Anterior cingulate cortex (tissue), 58 donors: ENCODE results near the gene GALNT2.

Source experiments
- DNase-seq, 58 donors: peaks; one replicate each; lab custom pipeline; 2025; lab: John Stamatoyannopoulos, UW

GALNT2 gene

DNA sequence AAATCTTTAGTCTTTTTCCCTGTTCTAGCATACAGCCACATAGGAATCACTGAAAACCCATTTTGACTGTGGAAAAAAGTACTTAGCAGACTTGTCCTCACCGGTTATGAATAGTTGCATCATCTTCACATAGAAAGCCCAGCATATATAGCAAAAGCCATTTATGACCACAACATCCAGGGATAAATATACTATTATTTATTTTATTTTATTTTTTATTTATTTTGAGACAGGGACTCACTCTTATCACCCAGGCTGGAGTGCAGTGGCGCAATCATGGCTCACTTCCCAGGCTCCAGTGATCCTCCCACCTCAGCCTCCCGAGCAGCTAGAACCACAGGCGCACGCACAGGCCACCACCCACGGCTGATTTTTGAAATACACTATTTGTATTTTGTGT is 175.3 kb downstream of the GALNT2 start:
- no peak for DNase-seq

DNA sequence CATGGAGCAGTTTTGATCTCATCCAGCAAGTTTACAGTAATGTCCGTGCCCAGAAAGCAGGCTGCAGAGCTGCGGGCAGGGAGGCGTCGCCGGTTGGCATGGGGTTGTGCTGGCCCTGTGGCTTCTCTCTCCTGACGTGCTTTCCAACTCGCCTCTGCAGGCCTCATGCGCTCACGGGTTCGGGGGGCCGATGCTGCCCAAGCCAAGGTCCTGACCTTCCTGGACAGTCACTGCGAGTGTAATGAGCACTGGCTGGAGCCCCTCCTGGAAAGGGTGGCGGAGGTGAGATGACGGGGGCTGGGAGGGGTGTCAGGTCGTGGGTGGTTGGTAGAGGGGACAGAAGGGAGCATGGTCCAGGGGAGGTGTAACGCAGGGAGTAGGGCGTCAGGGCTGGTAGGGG is 176.1 kb downstream of the GALNT2 start:
- DNase-seq, result no peak

DNA sequence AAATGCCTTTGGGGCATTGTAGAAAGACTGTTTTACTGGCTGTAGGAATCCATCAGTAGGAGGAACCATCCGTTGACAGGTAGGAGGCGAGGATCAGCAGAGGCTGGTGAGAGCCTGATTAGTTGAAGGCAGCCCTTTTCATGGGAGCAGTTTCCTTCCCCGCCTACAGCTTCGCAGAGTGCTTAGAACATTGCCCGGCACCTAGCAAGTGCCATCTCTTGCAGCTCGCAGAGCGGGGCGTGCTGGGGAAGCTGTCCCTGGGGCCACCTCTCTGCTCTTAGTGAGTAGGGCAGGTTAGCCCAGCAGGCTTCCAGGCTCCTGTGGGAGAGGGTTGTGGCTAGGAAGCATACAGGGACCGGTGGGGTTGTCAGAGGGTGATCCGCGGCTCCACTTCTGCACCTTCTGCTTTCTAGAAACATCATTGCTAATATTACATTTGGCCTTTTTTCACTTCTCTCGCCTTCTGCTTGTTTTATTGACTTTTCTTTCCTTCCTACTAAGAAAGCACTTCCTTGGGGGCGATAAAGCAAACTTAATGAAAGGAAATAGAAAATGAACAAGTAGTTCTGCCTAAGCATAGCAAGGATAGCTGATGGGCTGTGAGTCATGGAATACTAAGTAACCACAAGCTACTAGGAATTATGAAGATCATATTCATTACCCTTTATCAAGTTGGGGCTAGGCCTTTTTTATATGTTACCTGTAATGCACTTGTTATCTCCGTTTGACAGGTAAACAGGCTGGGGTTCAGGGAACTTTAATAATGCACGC is 176.7 kb downstream of the GALNT2 start:
- peak in 5 of 58 donors; percentile 9 to 42 (median 21) for DNase-seq

DNA sequence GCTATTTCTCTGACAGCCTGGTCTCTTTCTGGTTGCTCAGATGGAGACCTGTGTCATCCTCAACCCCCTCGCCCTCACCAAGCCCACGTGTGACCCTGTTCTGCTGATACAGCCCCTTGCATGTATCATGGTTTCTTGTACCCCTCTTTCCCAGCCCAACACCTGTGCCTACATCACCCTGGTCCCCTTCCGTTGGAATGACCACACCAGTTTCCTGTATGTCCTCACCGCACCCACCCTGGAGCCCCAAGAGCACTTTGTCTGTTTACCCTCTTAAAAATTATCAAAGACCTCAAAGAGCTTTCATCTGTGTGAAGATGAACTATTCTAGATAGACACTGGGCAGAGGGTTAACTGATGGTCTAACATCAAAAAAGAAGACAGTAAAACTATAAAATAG is 179.5 kb downstream of the GALNT2 start:
- no peak for DNase-seq

DNA sequence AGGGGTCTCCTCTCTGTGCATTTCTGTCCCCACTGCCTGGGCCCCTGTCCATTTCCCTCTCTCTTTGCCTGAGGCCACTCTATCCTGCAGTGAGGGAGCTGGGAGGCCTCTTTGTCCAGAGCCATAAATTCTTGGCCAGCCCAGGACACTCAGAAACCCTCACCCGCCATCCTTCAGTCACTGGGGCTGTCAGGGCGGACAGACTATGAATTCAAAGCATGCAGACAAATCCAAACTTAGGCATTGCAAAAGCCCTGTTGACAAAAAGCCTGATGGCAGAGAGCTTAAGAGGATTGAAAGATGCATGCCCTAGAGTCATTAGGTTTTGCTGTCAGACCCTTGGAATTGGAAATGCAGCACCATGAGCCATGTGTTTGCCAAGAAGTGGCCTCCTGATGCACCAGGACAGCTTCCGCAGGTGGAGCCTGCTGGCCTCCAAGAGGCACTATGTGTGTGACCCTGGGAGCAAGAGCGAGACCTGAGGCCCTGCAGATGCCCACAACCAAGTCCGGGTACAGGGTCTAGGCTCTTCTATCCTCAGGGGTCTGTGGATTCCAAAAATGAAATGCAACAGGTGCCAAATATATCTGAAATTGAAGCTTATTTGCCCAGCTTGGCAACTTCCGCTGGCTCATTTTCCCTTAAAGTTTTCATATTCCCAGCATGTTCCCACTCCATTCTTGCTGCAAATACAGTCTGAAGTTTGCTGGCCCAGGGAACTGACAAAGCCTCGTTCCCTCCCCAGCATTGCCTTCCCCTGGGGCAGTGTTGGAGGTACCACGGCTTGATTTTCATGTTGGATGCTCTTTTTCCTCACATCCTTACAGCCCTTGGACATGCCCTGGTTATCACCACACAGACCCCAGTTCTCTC is 181.2 kb downstream of the GALNT2 start:
- peak in 8 of 58 donors; percentile 14 to 37 (median 24) for DNase-seq

DNA sequence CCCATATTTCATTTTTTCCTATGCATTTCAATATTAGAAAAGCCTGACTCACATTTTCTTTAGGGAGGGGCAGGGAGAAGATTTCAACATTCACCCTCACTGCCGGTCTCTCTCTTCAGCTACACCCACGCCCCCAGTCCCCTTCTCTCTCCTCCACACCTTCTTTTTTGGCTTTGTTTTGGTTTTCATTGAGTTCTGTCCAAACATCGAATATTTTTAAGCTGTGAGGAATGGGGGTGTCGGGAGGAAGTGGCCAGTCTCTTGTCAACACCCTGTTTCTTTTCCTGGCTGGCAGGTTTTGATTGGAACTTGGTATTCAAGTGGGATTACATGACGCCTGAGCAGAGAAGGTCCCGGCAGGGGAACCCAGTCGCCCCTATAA is 181.8 kb downstream of the GALNT2 start:
- DNase-seq, result peak in 5 of 58 donors; percentile 17 to 36 (median 26)

DNA sequence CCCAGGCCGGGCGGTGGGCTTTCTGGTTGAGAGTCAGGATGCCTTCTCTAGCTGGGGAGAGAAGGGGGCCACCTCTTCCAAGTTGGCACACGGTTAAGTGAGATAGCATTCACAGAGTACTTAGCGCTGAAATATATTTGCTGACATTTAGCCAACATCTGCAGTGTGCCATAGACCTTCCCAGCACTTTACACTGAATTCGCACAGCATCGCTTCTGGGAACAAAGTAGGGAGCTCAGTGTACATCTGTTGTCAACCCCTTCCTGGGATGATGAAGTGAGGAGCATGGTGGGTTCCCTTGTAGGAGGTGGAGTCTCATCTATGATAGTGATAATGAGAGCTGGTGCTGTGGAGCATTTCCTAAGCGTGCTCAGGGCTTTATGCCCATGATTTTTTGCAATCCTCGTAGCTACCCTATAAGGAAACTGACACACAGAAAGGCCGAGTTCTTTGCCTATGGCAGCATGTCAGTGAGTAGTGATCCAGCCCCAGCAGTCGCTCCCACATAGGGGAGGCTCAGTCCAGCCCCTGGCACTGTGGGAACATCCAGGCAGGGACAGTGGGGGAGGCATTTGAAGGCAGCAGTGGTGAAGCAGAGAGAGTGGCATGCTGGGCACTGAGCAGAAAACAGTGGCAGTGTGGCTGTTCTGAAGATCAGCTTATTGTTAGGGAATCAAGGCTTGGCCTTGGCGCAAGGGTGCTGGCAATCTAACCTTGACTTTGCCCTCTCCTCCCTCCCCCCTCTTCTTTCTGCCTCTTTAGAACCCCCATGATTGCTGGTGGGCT is 182.8 kb downstream of the GALNT2 start:
- peak in 21 of 58 donors; percentile 13 to 83 (median 35) for DNase-seq

DNA sequence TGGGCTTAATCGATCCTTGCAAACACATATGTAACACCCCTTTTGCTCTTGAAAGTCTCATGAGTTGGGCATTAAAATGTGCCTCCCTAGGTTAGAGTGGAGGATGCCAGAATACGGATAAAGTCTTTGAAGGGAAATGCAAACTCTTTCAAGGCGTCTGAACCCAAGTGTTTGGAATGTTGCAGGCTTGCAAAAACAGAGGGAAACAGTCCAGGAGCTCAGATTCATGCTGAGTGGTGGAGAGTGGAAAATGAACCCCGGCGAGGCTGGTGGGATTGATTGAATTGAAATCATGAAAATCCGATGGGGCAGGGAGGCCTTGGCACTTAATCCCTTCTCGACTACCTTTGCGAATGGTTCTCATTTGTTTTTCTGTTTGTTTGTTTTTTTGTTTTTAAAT is 183.6 kb downstream of the GALNT2 start:
- peak in 3 of 58 donors; percentile 10 to 30 (median 29) for DNase-seq

DNA sequence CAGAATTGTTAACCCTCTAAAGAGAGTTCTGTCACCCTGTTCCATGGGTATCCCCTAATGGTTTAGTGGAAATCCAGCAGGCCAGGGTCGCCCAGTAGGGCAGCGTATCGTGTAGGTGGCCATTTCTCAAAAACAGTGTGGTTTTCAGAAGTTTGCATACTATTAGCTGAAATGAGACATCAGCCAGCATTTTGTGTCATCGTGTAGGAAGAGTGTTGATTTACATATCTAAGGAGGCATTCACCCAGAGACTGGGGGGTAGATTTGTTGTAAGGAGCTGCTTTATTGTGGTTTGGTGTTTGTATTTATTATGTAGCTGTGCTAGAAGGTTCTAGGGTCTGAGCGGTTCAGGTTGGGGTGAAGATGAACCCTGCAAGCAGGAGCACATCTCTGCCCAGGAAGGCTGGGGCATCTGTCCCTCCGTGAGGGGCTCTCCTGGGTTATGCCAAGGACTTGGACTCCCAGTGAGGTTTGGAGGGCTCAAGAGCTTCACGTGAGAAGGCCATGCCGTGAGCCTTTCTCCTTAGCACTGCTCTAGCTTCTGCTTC is 184.7 kb downstream of the GALNT2 start:
- no peak for DNase-seq

DNA sequence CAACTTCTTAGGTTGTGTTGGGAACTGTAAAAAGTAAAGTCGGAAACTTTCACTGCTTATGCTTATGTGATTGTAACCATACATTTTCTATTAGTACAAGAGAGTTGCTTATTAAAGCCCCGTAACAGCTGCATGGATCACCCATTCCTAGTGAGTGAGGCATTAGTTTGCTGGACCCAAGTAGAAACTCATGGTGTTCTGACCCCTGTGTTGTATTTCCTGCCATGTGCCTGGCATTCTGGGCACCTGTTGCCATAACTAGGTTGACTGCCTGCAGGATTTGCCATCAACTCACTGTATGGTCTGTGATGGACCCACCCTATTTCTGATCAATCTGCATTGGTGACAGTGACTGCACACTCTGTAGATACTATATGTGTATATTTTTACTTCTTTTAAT is 186.1 kb downstream of the GALNT2 start:
- DNase-seq, result no peak

DNA sequence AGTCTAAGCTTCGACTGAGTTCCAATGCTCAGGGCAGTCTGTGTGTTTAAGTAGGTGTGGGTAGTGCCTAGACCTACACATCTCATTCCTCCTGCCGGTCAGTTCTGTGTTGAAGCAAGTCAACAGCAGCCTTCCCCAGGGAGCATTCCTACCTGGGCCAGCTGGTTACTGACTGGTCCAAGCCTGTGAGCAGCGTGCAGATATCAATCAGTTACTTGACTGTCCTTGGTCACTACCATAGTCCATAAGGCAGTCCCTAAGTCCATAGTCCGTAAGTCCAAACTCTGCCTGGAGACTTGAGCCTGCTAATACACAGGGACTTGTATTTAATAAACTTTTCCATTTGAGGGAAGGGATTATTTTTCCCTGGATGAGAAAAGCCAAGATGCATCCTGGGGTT is 187.2 kb downstream of the GALNT2 start:
- no peak for DNase-seq

DNA sequence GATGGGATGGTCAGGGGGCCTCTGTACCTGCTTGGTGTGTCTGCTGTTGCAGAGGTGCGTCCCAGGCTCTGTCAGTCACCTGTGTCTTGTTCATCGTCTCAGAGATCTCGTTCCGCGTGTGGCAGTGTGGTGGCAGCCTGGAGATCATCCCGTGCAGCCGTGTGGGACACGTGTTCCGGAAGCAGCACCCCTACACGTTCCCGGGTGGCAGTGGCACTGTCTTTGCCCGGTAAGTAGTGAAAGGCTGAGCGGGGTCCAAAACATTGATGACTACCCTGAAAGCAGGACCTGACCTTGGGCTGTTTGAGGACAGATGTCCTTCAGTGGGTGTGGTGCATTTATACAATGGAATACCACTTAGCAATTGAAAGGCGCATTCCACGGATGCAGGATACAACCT is 188.1 kb downstream of the GALNT2 start:
- no peak for DNase-seq

DNA sequence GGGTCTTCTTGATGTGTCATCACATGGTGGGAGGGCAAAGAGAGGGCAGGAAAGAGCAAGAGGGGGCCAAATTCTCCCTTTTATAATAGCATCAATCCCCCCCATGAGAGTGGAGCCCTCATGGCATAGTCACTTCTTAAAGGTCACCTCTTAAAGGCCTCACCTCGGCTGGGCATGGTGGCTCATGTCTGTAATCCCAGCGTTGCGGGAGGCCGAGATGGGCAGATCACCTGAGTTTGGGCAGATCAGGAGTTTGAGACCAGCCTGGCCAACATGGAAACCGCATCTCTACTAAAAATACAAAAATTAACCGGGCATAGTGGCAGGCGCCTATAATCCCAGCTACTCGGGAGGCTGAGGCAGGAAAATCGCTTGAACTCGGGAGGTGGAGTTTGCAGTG is 189.0 kb downstream of the GALNT2 start:
- DNase-seq, result no peak

DNA sequence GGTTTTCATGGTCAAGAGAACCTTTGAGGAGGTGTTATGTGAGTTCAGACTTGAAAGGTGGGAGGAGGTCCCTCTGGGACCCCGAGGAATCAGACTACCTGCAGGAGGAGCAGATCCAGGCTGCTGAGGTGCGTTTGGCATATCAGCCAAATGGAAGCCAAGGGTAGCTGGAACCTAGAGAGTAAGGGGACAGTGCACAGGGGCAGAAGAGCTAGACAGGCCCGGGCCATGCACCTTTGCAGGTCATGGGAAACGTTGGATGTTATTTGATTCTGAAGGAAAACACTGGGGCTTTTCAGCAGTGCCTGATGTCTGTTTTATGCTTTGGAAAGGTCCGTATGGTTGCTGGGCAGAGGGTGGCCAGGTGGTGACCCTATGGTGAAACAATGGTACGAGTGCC is 189.9 kb downstream of the GALNT2 start:
- DNase-seq, result no peak

DNA sequence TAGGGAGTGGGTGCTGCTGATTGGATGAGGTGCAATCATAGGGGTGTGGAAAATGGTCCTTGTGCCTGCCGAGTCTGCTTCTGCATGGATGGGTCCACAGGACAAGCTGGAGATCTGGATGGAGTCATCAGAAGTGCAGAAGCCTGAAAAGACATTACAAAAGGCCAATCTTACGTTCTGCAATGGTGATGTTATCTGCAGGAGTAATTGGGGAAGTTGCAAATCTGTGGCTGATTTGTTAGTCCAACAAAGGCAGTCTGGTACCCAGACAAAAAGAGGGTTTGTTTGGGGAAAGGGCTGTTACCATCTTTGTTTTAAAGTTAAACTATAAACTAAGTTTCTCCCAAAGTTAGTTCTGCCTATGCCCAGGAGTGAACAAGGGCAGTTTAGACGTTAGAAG is 192.6 kb downstream of the GALNT2 start:
- no peak for DNase-seq

DNA sequence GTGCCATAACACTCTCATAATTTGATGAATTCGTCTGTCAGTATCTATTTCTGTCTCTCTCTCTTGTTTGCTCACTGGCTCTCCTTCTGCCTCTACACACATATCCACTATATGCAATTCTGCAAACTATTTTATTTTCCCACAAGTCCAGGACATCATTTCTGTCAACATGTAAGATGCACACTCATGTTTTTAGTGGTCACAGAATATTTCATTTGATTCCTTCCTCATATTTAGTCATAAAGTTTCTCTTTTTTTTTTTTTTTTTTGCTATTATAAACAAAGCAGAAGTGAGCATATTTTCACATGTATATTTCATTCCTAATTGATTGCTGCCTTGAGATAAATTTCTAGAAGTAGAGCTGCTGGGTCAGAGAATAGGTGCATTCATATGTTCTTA is 193.8 kb downstream of the GALNT2 start:
- DNase-seq, result no peak

DNA sequence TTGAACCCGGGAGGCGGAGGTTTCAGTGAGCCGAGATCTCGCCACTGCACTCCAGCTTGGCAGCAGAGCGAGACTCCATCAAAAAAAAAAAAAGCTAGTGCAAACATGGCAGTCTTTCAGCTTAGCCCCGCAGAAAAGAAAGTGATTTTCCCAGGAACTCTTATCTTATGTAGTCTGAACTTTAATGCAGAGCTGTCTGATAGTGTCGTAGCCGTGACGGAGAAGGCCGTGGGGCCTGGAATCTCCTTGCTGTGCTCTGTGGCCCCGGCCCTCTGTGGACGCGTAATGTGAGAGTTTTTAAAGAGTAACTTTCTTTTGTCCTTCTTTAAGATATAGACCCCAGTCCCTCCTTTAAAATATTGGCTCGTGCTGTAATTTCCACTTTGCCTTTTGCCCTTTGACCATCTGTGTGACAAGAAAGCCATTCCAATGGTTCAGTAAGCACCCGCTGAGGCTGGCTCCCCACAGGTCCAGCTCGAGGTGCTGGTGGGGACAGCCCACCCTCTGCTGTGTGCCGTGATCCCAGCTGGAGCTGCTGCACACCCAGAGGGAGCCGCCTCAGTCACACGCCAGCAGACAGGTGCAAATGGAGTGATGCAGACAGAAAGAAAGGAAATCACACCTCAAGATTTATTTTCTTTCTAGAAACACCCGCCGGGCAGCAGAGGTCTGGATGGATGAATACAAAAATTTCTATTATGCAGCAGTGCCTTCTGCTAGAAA is 195.1 kb downstream of the GALNT2 start:
- DNase-seq, result no peak

DNA sequence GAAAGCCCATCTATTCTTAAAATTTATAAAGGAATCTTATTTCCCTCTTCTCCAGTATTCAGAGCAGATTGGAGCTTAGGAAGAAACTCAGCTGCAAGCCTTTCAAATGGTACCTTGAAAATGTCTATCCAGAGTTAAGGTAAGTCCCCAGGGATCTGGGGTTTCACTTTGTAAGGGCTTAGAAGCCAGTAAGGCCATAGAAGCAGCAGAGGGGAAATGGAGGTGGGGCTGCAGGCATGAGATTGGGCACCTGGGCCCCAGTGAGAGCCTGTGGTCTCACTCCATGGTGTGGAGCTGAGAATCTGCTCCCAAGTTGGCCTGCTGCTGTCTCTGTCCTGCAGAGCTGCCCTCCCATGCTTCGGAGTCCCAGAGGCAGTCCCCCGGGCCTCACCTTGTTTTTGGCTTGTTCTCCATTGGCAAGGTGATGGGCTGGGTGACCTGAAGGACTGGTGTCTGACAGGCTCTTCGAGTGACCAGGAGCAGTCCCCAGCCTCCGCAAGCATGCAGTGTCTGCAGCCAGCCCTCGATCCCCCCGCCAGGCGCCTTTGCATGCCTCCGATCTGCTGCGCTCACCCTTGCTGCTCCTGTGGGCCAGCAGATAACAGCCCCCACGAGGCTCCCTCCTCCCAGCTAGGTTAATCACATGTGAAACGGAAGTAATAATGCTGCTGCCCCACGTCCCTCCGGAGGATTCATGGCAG is 196.0 kb downstream of the GALNT2 start:
- no peak for DNase-seq

DNA sequence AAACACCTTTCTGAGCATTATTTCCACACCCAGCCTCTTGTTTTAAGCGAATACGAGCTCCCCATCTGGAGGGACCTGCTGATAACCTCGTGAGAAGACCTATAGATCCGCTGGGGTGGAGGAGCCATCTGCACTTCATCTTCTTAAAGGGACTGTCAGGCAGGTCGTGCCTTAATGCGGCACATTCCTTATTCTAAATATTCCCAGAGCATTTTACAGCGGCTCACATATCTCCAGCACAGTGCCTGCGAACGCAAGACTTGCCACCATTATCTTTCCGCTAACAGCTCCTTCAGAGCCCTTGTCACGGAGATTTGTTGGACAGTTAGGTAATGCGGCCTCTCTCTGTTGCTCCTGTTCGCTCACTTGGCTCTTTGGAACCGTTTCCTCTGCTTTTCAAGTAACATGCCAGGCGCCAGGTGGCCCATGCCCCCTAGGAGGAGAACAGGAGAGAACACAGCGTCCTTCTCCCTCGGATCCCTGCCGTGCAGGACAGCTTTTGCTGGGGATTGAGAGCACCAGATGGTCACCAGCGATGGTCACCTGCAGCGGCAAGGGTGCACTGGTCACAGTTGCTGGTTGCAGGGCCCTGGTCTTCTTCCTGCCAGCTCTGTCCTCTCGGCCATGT is 196.6 kb downstream of the GALNT2 start:
- no peak for DNase-seq
